ENCODE data around the gene POMT1.

- no peak for TF ChIP-seq CTCF (IDR thresholded peaks at IDR 0.05; ENCODE audit: borderline replicate concordance, extremely low read depth, low read length, poor library complexity, severe bottlenecking)
- TF ChIP-seq EZH2 (IDR thresholded peaks at IDR 0.05; ENCODE audit: borderline replicate concordance, low read depth, low read length, severe bottlenecking) = no peak
Measured at GRCh38 chr9:131523086-131523388, 20.3 kb downstream of the POMT1 start.
